ENCODE results near the gene TPRKB. TPM values are rescaled to one million over a fixed set of nuclear protein-coding genes. Genes with fewer than 3 reads are reported as not detected.
"Not testable (repeated sequence)": the region's sequence is repeated elsewhere in the genome, so short reads cannot be mapped to it uniquely, and the experiment has no call there.

The TPRKB gene
- total and polyA plus RNA-seq, 8 donors: 15.3 to 79.1 (median 71.8) TPM

GRCh38 chr2:73707058-73707457, 30.1 kb downstream of the TPRKB start:
- no peak for ATAC-seq
- TF ChIP-seq, protein P1, sequence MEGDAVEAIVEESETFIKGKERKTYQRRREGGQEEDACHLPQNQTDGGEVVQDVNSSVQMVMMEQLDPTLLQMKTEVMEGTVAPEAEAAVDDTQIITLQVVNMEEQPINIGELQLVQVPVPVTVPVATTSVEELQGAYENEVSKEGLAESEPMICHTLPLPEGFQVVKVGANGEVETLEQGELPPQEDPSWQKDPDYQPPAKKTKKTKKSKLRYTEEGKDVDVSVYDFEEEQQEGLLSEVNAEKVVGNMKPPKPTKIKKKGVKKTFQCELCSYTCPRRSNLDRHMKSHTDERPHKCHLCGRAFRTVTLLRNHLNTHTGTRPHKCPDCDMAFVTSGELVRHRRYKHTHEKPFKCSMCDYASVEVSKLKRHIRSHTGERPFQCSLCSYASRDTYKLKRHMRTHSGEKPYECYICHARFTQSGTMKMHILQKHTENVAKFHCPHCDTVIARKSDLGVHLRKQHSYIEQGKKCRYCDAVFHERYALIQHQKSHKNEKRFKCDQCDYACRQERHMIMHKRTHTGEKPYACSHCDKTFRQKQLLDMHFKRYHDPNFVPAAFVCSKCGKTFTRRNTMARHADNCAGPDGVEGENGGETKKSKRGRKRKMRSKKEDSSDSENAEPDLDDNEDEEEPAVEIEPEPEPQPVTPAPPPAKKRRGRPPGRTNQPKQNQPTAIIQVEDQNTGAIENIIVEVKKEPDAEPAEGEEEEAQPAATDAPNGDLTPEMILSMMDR (IDR thresholded peaks at IDR 0.05): no peak
- intact Hi-C loops (cut with DNase I): no loop called here

DNA sequence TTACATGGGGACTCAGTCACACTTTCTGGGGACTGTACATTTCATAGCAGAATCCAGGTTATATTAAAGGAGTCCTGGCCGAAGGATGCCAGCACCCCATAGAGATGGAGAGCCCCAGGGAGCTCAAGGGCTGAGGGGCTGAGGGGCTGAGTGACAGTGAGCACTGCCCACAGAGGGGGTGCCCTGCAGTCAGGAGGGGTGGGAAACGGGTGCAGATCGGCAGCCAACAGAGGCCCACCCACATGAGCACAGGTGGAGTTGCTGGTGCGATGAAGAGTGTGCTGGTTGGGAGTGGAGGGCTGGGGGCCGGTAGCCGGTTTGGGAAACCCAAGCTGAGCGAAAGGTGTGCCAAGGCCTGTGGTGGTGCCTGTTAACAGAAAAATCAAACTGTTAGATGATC, 32.1 kb downstream of the TPRKB start:
- intact Hi-C loops (cut with DNase I): no loop called here
- no peak overlapping the region for H3K27ac ChIP-seq
- ATAC-seq (no peak), DNase-seq (no peak)
- no peaks in the 10 kb centered on the region for H3K9me3 ChIP-seq
- no peaks in the 10 kb centered on the region for H3K36me3 ChIP-seq
- TF ChIP-seq, protein P1 (IDR thresholded peaks at IDR 0.05): no peak
- H3K4me1 ChIP-seq: peaks cover 0 to 11% of the 10 kb centered on the region in 2 donors
- H3K27me3 ChIP-seq: no peaks in the 10 kb centered on the region
- H3K4me3 ChIP-seq: no peak overlapping the region

More at GRCh38 chr2:73707058-73707457, 30.1 kb downstream of the TPRKB start:
- Histone ChIP-seq H3K36me3 (no peaks in the 10 kb centered on the region), H3K27ac (no peak overlapping the region), H3K9me3 (no peaks in the 10 kb centered on the region), H3K27me3 (no peaks in the 10 kb centered on the region), H3K4me1 (no peaks in the 10 kb centered on the region), H3K4me3 (no peak overlapping the region)
- DNase-seq: no peak

DNA sequence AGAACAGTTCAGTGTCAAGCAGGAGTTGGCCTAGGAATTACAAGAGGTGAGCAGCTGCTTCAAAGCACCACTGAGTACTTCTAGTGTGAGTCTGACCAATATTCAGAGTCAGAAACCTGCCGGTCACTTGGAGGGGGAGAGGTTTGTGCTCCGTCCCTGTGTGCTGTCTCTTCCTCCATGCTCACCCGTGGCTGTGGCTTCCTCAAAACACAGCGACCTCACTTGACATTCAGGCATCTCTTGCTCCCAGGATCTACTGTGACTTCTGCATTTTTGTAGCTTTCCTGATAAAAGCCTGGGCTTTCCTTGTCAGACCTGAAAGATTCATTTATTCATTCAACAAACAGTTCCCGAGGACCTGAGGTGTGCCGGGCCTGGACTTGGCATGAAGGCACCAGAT, 32.9 kb downstream of the TPRKB start:
- Histone ChIP-seq H3K9me3 (no peaks in the 10 kb centered on the region), H3K4me3 (no peak overlapping the region), H3K36me3 (no peaks in the 10 kb centered on the region), H3K27ac (no peak overlapping the region), H3K27me3 (no peaks in the 10 kb centered on the region), H3K4me1 (peaks cover 0 to 13% of the 10 kb centered on the region in 2 donors)
- DNase-seq: no peak
- intact Hi-C loops (cut with DNase I): no loop called here
- TF ChIP-seq, protein P1 (IDR thresholded peaks at IDR 0.05): no peak
- no peak for ATAC-seq

DNA sequence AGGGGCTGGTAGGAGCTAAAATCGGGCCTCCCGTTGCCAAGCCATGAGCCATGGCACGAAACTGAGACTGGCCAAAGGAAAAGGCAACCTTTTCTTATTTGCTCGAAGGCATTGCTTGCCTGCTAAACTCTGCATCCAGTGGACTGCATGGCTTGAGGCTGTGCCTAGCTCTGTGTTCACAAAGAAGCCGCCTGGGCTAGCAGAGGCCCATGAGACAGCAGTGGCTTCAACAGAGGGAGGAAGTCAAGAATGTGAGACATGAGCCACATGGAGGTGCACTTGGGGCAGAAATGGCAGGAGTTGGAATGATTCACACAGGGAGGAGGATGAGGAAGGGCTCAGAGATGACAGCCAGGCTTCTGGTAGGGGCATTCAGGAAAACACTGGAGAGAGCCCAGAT, 33.5 kb downstream of the TPRKB start:
- no peaks in the 10 kb centered on the region for H3K27me3 ChIP-seq
- H3K4me1 ChIP-seq: peaks cover 0 to 13% of the 10 kb centered on the region in 2 donors
- no peak overlapping the region for H3K4me3 ChIP-seq
- no peak overlapping the region for H3K27ac ChIP-seq
- no peak for ATAC-seq
- TF ChIP-seq, protein P1 (IDR thresholded peaks at IDR 0.05): no peak
- no peaks in the 10 kb centered on the region for H3K9me3 ChIP-seq
- no peaks in the 10 kb centered on the region for H3K36me3 ChIP-seq
- intact Hi-C loops (cut with DNase I): no loop called here
- DNase-seq: no peak

- ATAC-seq; H3K36me3 ChIP-seq; H3K4me3 ChIP-seq; intact Hi-C loops (cut with DNase I); H3K27ac ChIP-seq; H3K9me3 ChIP-seq; H3K27me3 ChIP-seq; DNase-seq: not testable (repeated sequence)
- H3K4me1 ChIP-seq: peaks cover 0 to 13% of the 10 kb centered on the region in 2 donors
These were observed 34.2 kb downstream of the TPRKB start for GRCh38 chr2:73702852-73703493.
